Measurements from ENCODE around the gene POU5F1.
"Not testable (repeated sequence)": the region's sequence is repeated elsewhere in the genome, so short reads cannot be mapped to it uniquely, and the experiment has no call there.

Gene POU5F1

GRCh38 chr6:31170600-31170881, at the start of gene POU5F1:
TSS of gene POU5F1 (minus strand) at chr6:31170682. CDS start at chr6:31170620, 62 bp downstream.
- no peak for DNase-seq (ENCODE audit: low read depth)

- DNase-seq (ENCODE audit: low read depth) = no peak
Measured at GRCh38 chr6:31216208-31216898, 45.9 kb upstream of the POU5F1 start.

- not testable (repeated sequence) for DNase-seq (ENCODE audit: low read depth)
Measured at GRCh38 chr6:31215216-31215615, 44.7 kb upstream of the POU5F1 start.

GRCh38 chr6:31214516-31214915, 44.0 kb upstream of the POU5F1 start:
- no peak for DNase-seq (ENCODE audit: low read depth)

- DNase-seq (ENCODE audit: low read depth) = no peak
Measured at GRCh38 chr6:31210741-31211532, 40.5 kb upstream of the POU5F1 start.

- no peak for DNase-seq (ENCODE audit: low read depth)
Measured at GRCh38 chr6:31210123-31210522, 39.6 kb upstream of the POU5F1 start.

GRCh38 chr6:31209137-31209536, 38.7 kb upstream of the POU5F1 start:
- DNase-seq (ENCODE audit: low read depth) = no peak

GRCh38 chr6:31208506-31208905, 38.0 kb upstream of the POU5F1 start:
- DNase-seq (ENCODE audit: low read depth) = no peak

- DNase-seq (ENCODE audit: low read depth) = no peak
Measured at GRCh38 chr6:31205638-31206037, 35.2 kb upstream of the POU5F1 start.

GRCh38 chr6:31204751-31205145, 34.3 kb upstream of the POU5F1 start:
- no peak for DNase-seq (ENCODE audit: low read depth)

- peak; percentile 66 for DNase-seq (ENCODE audit: low read depth)
Measured at GRCh38 chr6:31203345-31203979, 33.0 kb upstream of the POU5F1 start.

- no peak for DNase-seq (ENCODE audit: low read depth)
Measured at GRCh38 chr6:31202259-31203166, 32.0 kb upstream of the POU5F1 start.

GRCh38 chr6:31199105-31199452, 28.6 kb upstream of the POU5F1 start:
- not testable (repeated sequence) for DNase-seq (ENCODE audit: low read depth)

- DNase-seq (ENCODE audit: low read depth) = peak; percentile 91
Measured at GRCh38 chr6:31197559-31198305, 27.2 kb upstream of the POU5F1 start.

GRCh38 chr6:31196251-31197022, 26.0 kb upstream of the POU5F1 start:
- not testable (repeated sequence) for DNase-seq (ENCODE audit: low read depth)

GRCh38 chr6:31195308-31195979, 25.0 kb upstream of the POU5F1 start:
- not testable (repeated sequence) for DNase-seq (ENCODE audit: low read depth)

- no peak for DNase-seq (ENCODE audit: low read depth)
Measured at GRCh38 chr6:31194061-31194834, 23.8 kb upstream of the POU5F1 start.

GRCh38 chr6:31193206-31193605, 22.7 kb upstream of the POU5F1 start:
- no peak for DNase-seq (ENCODE audit: low read depth)

GRCh38 chr6:31192431-31193105, 22.1 kb upstream of the POU5F1 start:
- peak; percentile 31 for DNase-seq (ENCODE audit: low read depth)

All from stimulated activated CD4-positive, alpha-beta T cell treated with anti-CD3 and anti-CD28 coated beads, Interleukin-2, amount 100 ng/mL, for 4 hours (primary cell).